ENCODE results near the gene ADK. TPM values are rescaled to one million over a fixed set of nuclear protein-coding genes. Genes with fewer than 3 reads are reported as not detected.

The ADK gene
- total and polyA plus RNA-seq, 2 of the 4 experiments (the other 2 are of a cell fraction): 30.6 to 40.9 TPM

- Histone ChIP-seq H3K14ac (replicated peaks; ENCODE audit: low read depth, low read length) (no peak overlapping the region), H4K5ac (ENCODE audit: low read depth, low read length) (no peak overlapping the region), H3K9me3 (ENCODE audit: control insufficient read depth, insufficient read depth, low read length) (no peaks in the 10 kb centered on the region), H3K23ac (ENCODE audit: low read depth, low read length) (no peak overlapping the region), H2BK15ac (ENCODE audit: low read depth, low read length) (no peak overlapping the region), H3K4me2 (ENCODE audit: low read depth, low read length) (no peak overlapping the region), H2AFZ (replicated peaks; ENCODE audit: low read length, poor library complexity) (no peak overlapping the region), H3K18ac (ENCODE audit: low read depth, low read length) (peak overlapping the region; percentile 16; the same call in 1 of the 2 replicates), H3K4me1 (ENCODE audit: control insufficient read depth, insufficient read depth, low read length) (no peaks in the 10 kb centered on the region), H3K27ac (ENCODE audit: insufficient read depth, low read length) (peak overlapping the region; percentile 50; the same call in 1 of the 2 replicates), H4K20me1 (ENCODE audit: insufficient read depth, low read length) (peaks cover 4% of the 10 kb centered on the region; the same call in 1 of the 2 replicates), H2BK120ac (ENCODE audit: low read depth, low read length) (no peak overlapping the region), H2AK9ac (replicated peaks; ENCODE audit: low read depth, low read length, poor library complexity) (no peak overlapping the region), H3K9ac (ENCODE audit: low read depth, low read length) (no peak overlapping the region), H2BK5ac (ENCODE audit: low read depth, low read length, poor library complexity, severe bottlenecking) (peak overlapping the region; percentile 94), H4K91ac (ENCODE audit: insufficient read depth, low read depth, low read length) (no peak overlapping the region), H3K79me1 (ENCODE audit: low read depth in 1 of 2, low read length in 2 of 2) (peaks cover 0 to 6% of the 10 kb centered on the region in 2 experiments; a peak in 2 of 4 replicates), H3K27me3 (ENCODE audit: control insufficient read depth, insufficient read depth, low read length) (no peaks in the 10 kb centered on the region), H2BK20ac (ENCODE audit: low read depth, low read length) (no peak overlapping the region; the same call in 1 of the 2 replicates), H3K56ac (ENCODE audit: extremely low read depth, insufficient read depth, low read length) (no peak overlapping the region), H3K9me1 (ENCODE audit: insufficient read depth, low read length) (peaks cover 4% of the 10 kb centered on the region; the same call in 1 of the 2 replicates), H3K36me3 (ENCODE audit: control insufficient read depth, insufficient read depth, low read length) (no peaks in the 10 kb centered on the region), H3K4ac (ENCODE audit: low read depth, low read length) (peak overlapping the region; percentile 60), H2AK5ac (ENCODE audit: low read depth, low read length) (0 out of 2 replicates have a peak overlapping the region, but pooled peaks have one; percentile 4), H4K8ac (ENCODE audit: low read depth in 2 of 2, low read length in 2 of 2) (0 out of 4 replicates have a peak overlapping the region, but pooled peaks of 1 of the 2 experiments have one; percentile 12), H3K4me3 (ENCODE audit: insufficient read depth, low read depth, low read length) (no peak overlapping the region)
- dilution Hi-C loops (cut with HindIII; ENCODE audit: low sequenced_read_pairs, unreplicated experiment) (no loop called here), intact Hi-C loops (cut with micrococcal nuclease) (loop anchor here (5.0 kb wide), 2 partner anchors 110 to 140 kb away; no protein-coding TSS in a partner anchor), in situ Hi-C loops (cut with MboI; ENCODE audit: low sequenced_read_pairs) (no loop called here)
- WGBS, 2 experiments (ENCODE audit: extremely low coverage in 2 of 2, insufficient read length in 1 of 2): no CpG with 5 or more reads among the region's 4 CpGs
- CTCF ChIA-PET: interaction anchor here (1.0 kb wide), 1 partner anchor 12 kb away, joined by 3 read pairs; no protein-coding TSS in a partner anchor
- TF ChIP-seq NFE2L2 (IDR thresholded peaks at IDR 0.05; ENCODE audit: low read depth, low read length) (no peak), RCOR1 (IDR thresholded peaks at IDR 0.05; ENCODE audit: insufficient replicate concordance, low read length) (no peak), POLR2A (IDR thresholded peaks at IDR 0.05; ENCODE audit: low read depth, low read length) (no peak), RAD21 (IDR thresholded peaks at IDR 0.05; ENCODE audit: low read length) (no peak), ELK1 (IDR thresholded peaks at IDR 0.05; ENCODE audit: borderline replicate concordance, low read depth, low read length) (no peak), FOS (IDR thresholded peaks at IDR 0.05; ENCODE audit: low read depth, low read length) (no peak), BHLHE40 (IDR thresholded peaks at IDR 0.05; ENCODE audit: low read depth, low read length) (no peak), CEBPB (IDR thresholded peaks at IDR 0.05; ENCODE audit: low read depth, low read length) (no peak), MAFK (IDR thresholded peaks at IDR 0.05; ENCODE audit: low read depth, low read length) (no peak), CTCF (conservative IDR thresholded peaks at IDR 0.05; ENCODE audit: low read depth, low read length) (no peak), SMC3 (IDR thresholded peaks at IDR 0.05; ENCODE audit: low read depth, low read length) (no peak)
- DNase-seq: no peak
- POLR2A ChIA-PET (ENCODE audit: unreplicated experiment): no interaction called here
- BruUV-seq (replicated peaks): no TSS peak
- ATAC-seq (ENCODE audit: low read depth): no peak
Observed at GRCh38 chr10:74431816-74432215, 280.8 kb downstream of the ADK start.

All from IMR-90 (cell line).